ENCODE measurements around the gene SCN8A.
A peak's percentile ranks its signal among the peaks of the same experiment; 100 is the strongest.

Gene SCN8A

GRCh38 chr12:51721282-51721940 is 130.4 kb downstream of the SCN8A start:
- peak overlapping the region in 1 of 2 donors; percentile 33 for H3K4me3 ChIP-seq

GRCh38 chr12:51722431-51722830 is 131.4 kb downstream of the SCN8A start:
- Histone ChIP-seq H3K36me3 (no peaks in the 10 kb centered on the region), H3K4me1 (peaks cover 0 to 9% (median 1%) of the 10 kb centered on the region in 4 donors), H3K27ac (no peak overlapping the region), H3K4me3 (no peak overlapping the region), H3K27me3 (peaks cover 0 to 27% of the 10 kb centered on the region in 2 donors), H3K9me3 (no peaks in the 10 kb centered on the region)
- intact Hi-C loops (cut with DNase I; ENCODE audit: low total_unique reads), result no loop called here
- DNase-seq, result no peak
- TF ChIP-seq, protein P1, sequence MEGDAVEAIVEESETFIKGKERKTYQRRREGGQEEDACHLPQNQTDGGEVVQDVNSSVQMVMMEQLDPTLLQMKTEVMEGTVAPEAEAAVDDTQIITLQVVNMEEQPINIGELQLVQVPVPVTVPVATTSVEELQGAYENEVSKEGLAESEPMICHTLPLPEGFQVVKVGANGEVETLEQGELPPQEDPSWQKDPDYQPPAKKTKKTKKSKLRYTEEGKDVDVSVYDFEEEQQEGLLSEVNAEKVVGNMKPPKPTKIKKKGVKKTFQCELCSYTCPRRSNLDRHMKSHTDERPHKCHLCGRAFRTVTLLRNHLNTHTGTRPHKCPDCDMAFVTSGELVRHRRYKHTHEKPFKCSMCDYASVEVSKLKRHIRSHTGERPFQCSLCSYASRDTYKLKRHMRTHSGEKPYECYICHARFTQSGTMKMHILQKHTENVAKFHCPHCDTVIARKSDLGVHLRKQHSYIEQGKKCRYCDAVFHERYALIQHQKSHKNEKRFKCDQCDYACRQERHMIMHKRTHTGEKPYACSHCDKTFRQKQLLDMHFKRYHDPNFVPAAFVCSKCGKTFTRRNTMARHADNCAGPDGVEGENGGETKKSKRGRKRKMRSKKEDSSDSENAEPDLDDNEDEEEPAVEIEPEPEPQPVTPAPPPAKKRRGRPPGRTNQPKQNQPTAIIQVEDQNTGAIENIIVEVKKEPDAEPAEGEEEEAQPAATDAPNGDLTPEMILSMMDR (IDR thresholded peaks at IDR 0.05), result no peak

More at GRCh38 chr12:51721282-51721940, 130.4 kb downstream of the SCN8A start:
- peak in 1 of 2 donors; percentile 41 for DNase-seq
- Histone ChIP-seq H3K4me1 (peaks cover 0 to 9% (median 1%) of the 10 kb centered on the region in 4 donors), H3K9me3 (no peaks in the 10 kb centered on the region), H3K27ac (no peak overlapping the region), H3K27me3 (peaks cover 0 to 27% of the 10 kb centered on the region in 2 donors), H3K36me3 (no peaks in the 10 kb centered on the region)
- TF ChIP-seq, protein P1 (IDR thresholded peaks at IDR 0.05), result no peak
- intact Hi-C loops (cut with DNase I; ENCODE audit: low total_unique reads), result no loop called here

GRCh38 chr12:51726161-51726560 is 135.1 kb downstream of the SCN8A start:
- TF ChIP-seq, protein P1 (IDR thresholded peaks at IDR 0.05), result no peak

DNA sequence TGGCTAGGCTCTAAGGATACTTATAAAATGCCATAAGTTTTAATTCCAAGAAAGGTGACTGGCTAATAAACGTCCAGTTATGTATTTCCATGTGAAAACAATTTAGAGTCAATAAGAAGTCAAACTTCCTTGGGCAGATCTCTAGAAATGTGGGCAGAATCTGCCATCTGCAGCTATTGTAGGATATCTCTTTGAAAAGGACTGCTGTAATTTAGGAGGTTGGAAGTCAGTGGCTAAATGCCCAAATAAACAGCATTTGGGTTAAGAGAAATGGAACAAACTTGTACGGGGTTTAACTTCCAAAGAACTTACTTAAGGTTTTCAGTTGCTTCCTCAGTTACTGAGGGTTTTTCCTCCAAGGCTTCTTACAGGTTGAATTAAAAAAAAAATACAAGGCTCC is 135.9 kb downstream of the SCN8A start:
- TF ChIP-seq, protein P1 (IDR thresholded peaks at IDR 0.05), result no peak
- intact Hi-C loops (cut with DNase I; ENCODE audit: low total_unique reads), result no loop called here
- no peaks in the 10 kb centered on the region for H3K9me3 ChIP-seq

More at GRCh38 chr12:51726161-51726560, 135.1 kb downstream of the SCN8A start:
- Histone ChIP-seq H3K36me3 (no peaks in the 10 kb centered on the region), H3K4me1 (peaks cover 0 to 9% (median 1%) of the 10 kb centered on the region in 4 donors), H3K4me3 (no peak overlapping the region), H3K27me3 (peaks cover 0 to 23% of the 10 kb centered on the region in 2 donors), H3K27ac (no peak overlapping the region), H3K9me3 (no peaks in the 10 kb centered on the region)
- intact Hi-C loops (cut with DNase I; ENCODE audit: low total_unique reads), result no loop called here
- DNase-seq, result no peak

DNA sequence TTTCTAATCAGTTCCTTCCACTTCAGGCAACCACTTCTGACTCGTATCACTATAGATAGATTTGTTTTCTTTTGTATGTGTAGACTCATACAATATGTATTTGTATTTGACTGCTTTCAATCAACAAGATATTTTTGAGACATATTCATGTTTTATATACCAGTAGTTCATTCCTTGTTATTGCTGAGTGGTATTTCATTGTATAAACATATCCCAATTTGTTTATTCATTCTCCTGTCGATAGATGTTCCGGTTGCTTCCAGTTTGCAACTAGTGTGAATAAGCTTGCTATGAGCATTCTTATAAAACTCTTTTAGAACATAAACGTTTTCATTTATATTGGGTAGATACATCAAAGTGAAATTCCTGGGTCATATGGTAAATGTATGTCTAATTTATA is 138.3 kb downstream of the SCN8A start:
- Histone ChIP-seq H3K27me3 (no peaks in the 10 kb centered on the region), H3K27ac (no peak overlapping the region), H3K9me3 (no peaks in the 10 kb centered on the region), H3K36me3 (no peaks in the 10 kb centered on the region), H3K4me1 (no peaks in the 10 kb centered on the region), H3K4me3 (no peak overlapping the region)
- intact Hi-C loops (cut with DNase I; ENCODE audit: low total_unique reads), result no loop called here
- TF ChIP-seq, protein P1 (IDR thresholded peaks at IDR 0.05), result no peak
- no peak for DNase-seq

More for the DNA sequence above, 135.9 kb downstream of the SCN8A start:
- Histone ChIP-seq H3K36me3 (no peaks in the 10 kb centered on the region), H3K4me3 (no peak overlapping the region), H3K4me1 (peaks cover 0 to 1% (median 0%) of the 10 kb centered on the region in 4 donors), H3K27me3 (peaks cover 0 to 19% of the 10 kb centered on the region in 2 donors), H3K27ac (no peak overlapping the region)
- no peak for DNase-seq
